Endothelial cell of umbilical vein (primary cell): ENCODE data around the gene VGLL3. TPM values are rescaled to one million over a fixed set of nuclear protein-coding genes. Genes with fewer than 3 reads are reported as not detected.

ENCODE experiments used
- BruUV-seq: library from RNA; stranded (reverse); fragments of 400-500 nt; replicated peaks from 2 replicates; lab custom pipeline; 2021; lab: Mats Ljungman, UMichigan
- CTCF ChIA-PET: fragments of 300-600, 350-600 bp; sonication (Branson Sonifier 250); formaldehyde crosslinking; loops from one replicate; lab custom pipeline; 2021; ENCODE audit warnings: antibody characterized with exemption, inconsistent platforms; lab: Charles Lee
- POLR2A ChIA-PET: fragments of 300-600, 350-600 bp; sonication (Branson Sonifier 250); formaldehyde crosslinking; loops from one replicate; lab custom pipeline; 2021; ENCODE audit warnings: antibody characterized with exemption, inconsistent platforms; lab: Charles Lee
- DNase-seq: peaks from one replicate; pipeline ENCODE4 v3.0.0-alpha.2; 2011; ENCODE audit warnings: low read depth, low spot score
- FAIRE-seq: peaks from 2 replicates; lab custom pipeline; 2011; peaks lifted over from hg19 to GRCh38; lab: Jason Lieb, UNC
- H2AFZ ChIP-seq: 2 replicates; pipeline ENCODE4 v1.6.0; 2012; ENCODE audit warnings: low read depth, low read length, control low read depth, inconsistent platforms
- H3K27ac ChIP-seq: 2 replicates; pipeline ENCODE4 v1.5.1; 2011; ENCODE audit warnings: low read depth, mild to moderate bottlenecking, control low read depth, low read length, moderate library complexity; ENCODE audit not compliant: insufficient read depth
- H3K27me3 ChIP-seq, 2 experiments: 2 replicates each; pipeline versions ENCODE4 v1.6.0 to v1.6.1; 2011; ENCODE audit warnings: low read length in 2 of 2, mixed read lengths in 1 of 2; ENCODE audit not compliant: control insufficient read depth in 2 of 2, insufficient read depth in 2 of 2
- H3K36me3 ChIP-seq, 2 experiments: 2 replicates in 1 of 2; 3 replicates in 1 of 2; pipeline ENCODE4 v1.5.1; 2011; ENCODE audit warnings: low read length in 2 of 2, mild to moderate bottlenecking in 1 of 2, moderate library complexity in 1 of 2; ENCODE audit not compliant: control insufficient read depth in 2 of 2, insufficient read depth in 2 of 2; ENCODE audit errors: extremely low read depth in 1 of 2
- H3K4me1 ChIP-seq: 3 replicates; pipeline ENCODE4 v1.5.1; 2011; ENCODE audit warnings: mild to moderate bottlenecking, low read length; ENCODE audit not compliant: control insufficient read depth, insufficient read depth; ENCODE audit errors: extremely low read depth
- H3K4me2 ChIP-seq: 2 replicates; pipeline ENCODE4 v1.6.1; 2011; ENCODE audit warnings: low read length, control low read depth, mixed read lengths; ENCODE audit not compliant: insufficient read depth
- H3K4me3 ChIP-seq, 3 experiments: fragments of 200-600 bp in 1 of 3; sonication (generic), shearing (Covaris generic) in 1 of 3; replicated peaks in 1 of 3; 2 replicates each; pipeline ENCODE4 v1.5.1; 2011 to 2016; ENCODE audit warnings: control low read depth in 3 of 3, low read length in 3 of 3, mild to moderate bottlenecking in 2 of 3, inconsistent platforms in 1 of 3, low read depth in 1 of 3, moderate library complexity in 1 of 3; ENCODE audit not compliant: insufficient read depth in 1 of 3
- H3K79me2 ChIP-seq: 2 replicates; pipeline ENCODE4 v1.6.0; 2012; ENCODE audit warnings: low read length, inconsistent platforms; ENCODE audit not compliant: control insufficient read depth, insufficient read depth
- H3K9ac ChIP-seq: replicated peaks from 2 replicates; pipeline ENCODE3; 2011; ENCODE audit warnings: low read length, control low read depth; ENCODE audit not compliant: insufficient read depth; ENCODE audit errors: extremely low read depth
- H3K9me1 ChIP-seq: replicated peaks from 3 replicates; pipeline ENCODE4 v1.6.0; 2011; ENCODE audit warnings: mild to moderate bottlenecking, low read length; ENCODE audit not compliant: control insufficient read depth, insufficient read depth; ENCODE audit errors: extremely low read depth
- H3K9me3 ChIP-seq: replicated peaks from 2 replicates; pipeline ENCODE4 v1.5.1; 2012; ENCODE audit warnings: low read length, inconsistent platforms; ENCODE audit not compliant: control insufficient read depth, insufficient read depth
- H4K20me1 ChIP-seq: replicated peaks from 2 replicates; pipeline ENCODE3; 2011; ENCODE audit warnings: mild to moderate bottlenecking, low read length; ENCODE audit not compliant: control insufficient read depth, insufficient read depth; ENCODE audit errors: extremely low read depth
- CTCF ChIP-seq, 2 donors: IDR thresholded peaks; 1 replicate in 1 of 2; 2 replicates in 1 of 2; pipeline ENCODE4 v1.5.1; 2011; ENCODE audit warnings: low read length in 2 of 2, mild to moderate bottlenecking in 2 of 2, moderate library complexity in 2 of 2, control low read depth in 1 of 2, inconsistent platforms in 1 of 2, low read depth in 1 of 2; ENCODE audit not compliant: insufficient read depth in 1 of 2; ENCODE audit errors: extremely low read depth in 1 of 2
- EZH2 ChIP-seq: IDR thresholded peaks from 2 replicates; pipeline ENCODE4 v1.6.1; 2012; ENCODE audit warnings: borderline replicate concordance, low read depth, mild to moderate bottlenecking, moderate library complexity, low read length, inconsistent platforms; ENCODE audit not compliant: severe bottlenecking
- FOS ChIP-seq: IDR thresholded peaks from 2 replicates; pipeline ENCODE4 v1.6.1; 2011; ENCODE audit warnings: mild to moderate bottlenecking, low read length, moderate library complexity, borderline replicate concordance; ENCODE audit not compliant: insufficient read depth
- GATA2 ChIP-seq: IDR thresholded peaks from 2 replicates; pipeline ENCODE4 v1.7.0; 2011; ENCODE audit warnings: low read depth, mild to moderate bottlenecking, moderate library complexity, mixed read lengths, low read length; ENCODE audit not compliant: insufficient read length, insufficient read depth
- JUN ChIP-seq: IDR thresholded peaks from 2 replicates; pipeline ENCODE4 v1.6.1; 2011; ENCODE audit warnings: borderline replicate concordance, low read depth; ENCODE audit not compliant: insufficient read length, insufficient read depth
- MYC ChIP-seq: IDR thresholded peaks from one replicate; pipeline ENCODE4 v1.6.1; 2011; ENCODE audit warnings: mild to moderate bottlenecking, low read depth, low read length
- POLR2A ChIP-seq: IDR thresholded peaks from 2 replicates; pipeline ENCODE4 v1.6.1; 2012; ENCODE audit warnings: low read depth, mild to moderate bottlenecking, control low read depth, low read length
- POLR2AphosphoS5 ChIP-seq: IDR thresholded peaks from 2 replicates; pipeline ENCODE4 v1.6.1; 2012; ENCODE audit warnings: low read depth, mild to moderate bottlenecking, control low read depth, low read length, moderate library complexity; ENCODE audit not compliant: insufficient read depth
- dilution Hi-C: fragments of 300-500 bp; cut with MboI; formaldehyde crosslinking; loops from one replicate; pipeline ENCODE4 v1.15.0; 2019; ENCODE audit warnings: low sequenced_read_pairs; ENCODE audit not compliant: extremely low pct_ligation_motif_present
- intact Hi-C: fragments of 100-400 bp; cut with micrococcal nuclease; formaldehyde crosslinking; loops from one replicate; pipeline ENCODE4 v1.10.0; 2022
- polyA plus RNA-seq, 4 experiments: library from polyadenylated mRNA; depleted of rRNA in 3 of 4; stranded (reverse) in 3 of 4; unstranded in 1 of 4; fragments of >200 nt; gene quantifications; 2 replicates each; pipeline versions ENCODE4 v1.2.1 to v1.2.3, GENCODE V29; 2011 to 2012; ENCODE audit warnings: missing spikeins in 1 of 4
- total RNA-seq: library from RNA; stranded (reverse); gene quantifications from 2 replicates; pipeline ENCODE4 v1.2.3, GENCODE V29; 2021
- TF ChIP-seq, protein P1 (sequence below): IDR thresholded peaks from 2 replicates; pipeline ENCODE4 v1.6.1; 2011; ENCODE audit not compliant: insufficient read depth, insufficient read length

VGLL3 gene
- total and polyA plus RNA-seq, 2 donors (not counting 3 experiments of a cell fraction or from before 2014, with no cell fraction given): 4.2 to 12.0 TPM

GRCh38 chr3:86982883-86983282 lies 8.1 kb downstream of the VGLL3 start:
- ChIA-PET CTCF (no interaction called here), POLR2A (no interaction called here)
- Histone ChIP-seq H2AFZ (no peak overlapping the region), H3K27me3 (no peaks in the 10 kb centered on the region), H3K9me3 (no peaks in the 10 kb centered on the region), H4K20me1 (no peaks in the 10 kb centered on the region), H3K4me1 (peaks cover 10% of the 10 kb centered on the region), H3K4me2 (no peak overlapping the region), H3K9me1 (no peaks in the 10 kb centered on the region), H3K27ac (no peak overlapping the region), H3K4me3 (no peak overlapping the region), H3K36me3 (no peaks in the 10 kb centered on the region), H3K79me2 (peaks cover 2% of the 10 kb centered on the region), H3K9ac (no peak overlapping the region)
- no peak for TF ChIP-seq FOS
- TF ChIP-seq, protein P1, sequence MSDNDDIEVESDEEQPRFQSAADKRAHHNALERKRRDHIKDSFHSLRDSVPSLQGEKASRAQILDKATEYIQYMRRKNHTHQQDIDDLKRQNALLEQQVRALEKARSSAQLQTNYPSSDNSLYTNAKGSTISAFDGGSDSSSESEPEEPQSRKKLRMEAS: no peak
- no peak for TF ChIP-seq EZH2
- no peak for TF ChIP-seq GATA2
- dilution Hi-C loops (no loop called here), intact Hi-C loops (no loop called here)
- FAIRE-seq (no peak), DNase-seq (no peak)
- no TSS peak for BruUV-seq

DNA sequence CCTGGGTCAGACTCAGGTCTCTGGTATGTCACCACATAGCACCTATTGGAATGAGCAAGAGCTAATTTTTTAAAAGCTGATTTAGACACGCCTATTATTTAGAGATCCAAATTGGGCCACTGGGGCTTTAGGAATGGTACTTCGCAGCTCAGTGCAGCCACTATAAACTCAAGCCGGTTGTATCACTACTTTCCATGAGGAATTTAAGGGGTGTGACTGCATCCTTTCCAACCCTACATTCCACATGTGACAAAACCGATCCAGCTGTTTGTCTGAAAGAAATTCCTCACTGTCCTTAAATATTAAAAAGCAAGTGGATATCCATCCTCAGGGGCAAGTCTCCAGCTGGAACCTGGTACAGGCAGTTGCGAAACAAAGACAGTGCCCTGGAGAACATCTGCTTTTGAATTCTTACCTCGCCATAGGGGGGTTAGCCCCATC lies 12.8 kb downstream of the VGLL3 start:
- H3K4me3 ChIP-seq: no peak overlapping the region
- no peaks in the 10 kb centered on the region for H3K27me3 ChIP-seq
- H3K4me1 ChIP-seq: peaks cover 3% of the 10 kb centered on the region
- no peak for FAIRE-seq
- POLR2A ChIA-PET: no interaction called here
- no peak overlapping the region for H3K9ac ChIP-seq
- H3K4me2 ChIP-seq: no peak overlapping the region
- H3K9me1 ChIP-seq: no peaks in the 10 kb centered on the region
- no peak for DNase-seq
- H4K20me1 ChIP-seq: no peaks in the 10 kb centered on the region
- H3K27ac ChIP-seq: no peak overlapping the region
- dilution Hi-C loops (no loop called here), intact Hi-C loops (no loop called here)
- H3K79me2 ChIP-seq: no peaks in the 10 kb centered on the region
- TF ChIP-seq POLR2AphosphoS5 (no peak), CTCF (IDR thresholded peaks at IDR 0.05; ENCODE audit: extremely low read depth in 1 of 2, insufficient read depth in 1 of 2, low read depth in 1 of 2, low read length in 2 of 2) (no peak), POLR2A (no peak), JUN (no peak), GATA2 (no peak), MYC (no peak), FOS (no peak), EZH2 (no peak)
- TF ChIP-seq, protein P1: no peak
- CTCF ChIA-PET: interaction anchor here (1.0 to 1.9 kb wide), 4 partner anchors 9 to 17 kb away, joined by 3 to 6 read pairs (median 4); no protein-coding TSS in a partner anchor
- no peaks in the 10 kb centered on the region for H3K9me3 ChIP-seq
- no TSS peak for BruUV-seq
- H3K36me3 ChIP-seq: no peaks in the 10 kb centered on the region
- no peak overlapping the region for H2AFZ ChIP-seq
